Bronchial epithelial cell (primary cell): Measurements from ENCODE around the gene NFIC. TPM values are rescaled to one million over a fixed set of nuclear protein-coding genes. Genes with fewer than 3 reads are reported as not detected.
"Not testable (repeated sequence)": the region's sequence is repeated elsewhere in the genome, so short reads cannot be mapped to it uniquely, and the experiment has no call there.

Experiments
- DNase-seq: peaks from one replicate; pipeline ENCODE4 v3.0.0-alpha.2; 2010; ENCODE audit warnings: low read depth
- FAIRE-seq: peaks from 2 replicates; lab custom pipeline; 2011; peaks lifted over from hg19 to GRCh38; lab: Jason Lieb, UNC
- H3K27me3 ChIP-seq: 2 replicates; pipeline ENCODE4 v1.5.1; 2011; ENCODE audit warnings: low read length; ENCODE audit not compliant: control insufficient read depth, insufficient read depth
- H3K36me3 ChIP-seq: 2 replicates; pipeline ENCODE4 v1.5.1; 2011; ENCODE audit warnings: low read length; ENCODE audit not compliant: control insufficient read depth, insufficient read depth
- H3K4me3 ChIP-seq: 2 replicates; pipeline ENCODE4 v1.5.1; 2011; ENCODE audit warnings: mild to moderate bottlenecking, low read depth, low read length, control low read depth
- CTCF ChIP-seq: IDR thresholded peaks from 2 replicates; pipeline ENCODE4 v1.5.1; 2011; ENCODE audit warnings: mild to moderate bottlenecking, moderate library complexity, low read length, control low read depth, inconsistent platforms; ENCODE audit not compliant: insufficient read depth, severe bottlenecking
- total RNA-seq: library from RNA; depleted of rRNA; stranded (reverse); fragments of >200 nt; gene quantifications from 2 replicates; pipeline ENCODE4 v1.2.1, GENCODE V29; 2014

NFIC gene
- total RNA-seq, 1 donor from 2014 or later, result 17.6 TPM

DNA sequence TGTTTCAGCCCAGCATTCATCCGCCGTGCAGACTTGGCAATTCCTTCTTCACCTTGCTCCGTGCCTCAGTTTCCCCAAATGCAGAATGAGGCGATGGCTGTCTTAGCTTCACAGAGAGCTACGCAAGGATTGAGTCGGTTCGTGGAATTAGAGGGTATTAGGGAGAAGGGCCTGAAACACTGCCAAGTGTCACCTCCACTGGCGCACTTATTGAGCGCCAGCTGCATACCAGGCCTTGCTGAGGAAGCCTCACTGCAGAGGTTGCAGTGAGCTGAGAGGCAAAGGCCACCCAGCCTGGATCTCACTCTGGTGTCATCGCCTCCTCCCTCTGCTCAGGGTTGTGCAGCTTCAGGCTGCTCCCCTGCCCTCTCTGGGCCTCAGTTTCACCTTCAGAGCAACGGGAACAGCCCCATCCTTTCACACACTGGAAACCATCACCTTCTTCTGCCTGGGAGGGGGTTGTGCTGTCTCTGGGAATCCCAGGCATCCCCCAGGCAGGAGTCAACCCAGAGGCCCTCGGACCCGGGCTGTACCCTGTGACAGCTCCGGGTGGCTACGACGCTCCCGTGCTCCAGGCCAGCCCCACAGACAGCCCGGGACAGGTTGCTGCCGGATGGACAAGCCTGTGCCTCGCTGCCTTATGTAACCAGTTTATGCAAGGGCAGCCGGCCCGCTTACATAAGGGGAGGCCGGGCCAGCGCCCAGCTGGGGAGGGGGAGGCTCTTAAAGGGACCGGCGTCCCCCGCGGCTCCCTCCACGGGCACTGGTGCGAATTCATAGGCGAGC lies 31.9 kb downstream of the NFIC start:
- Histone ChIP-seq H3K27me3 (no peaks in the 10 kb centered on the region), H3K36me3 (peaks cover 6% of the 10 kb centered on the region), H3K4me3 (peak overlapping the region; percentile 3)
- FAIRE-seq, result no peak
- peak; percentile 44 for DNase-seq
- no peak for TF ChIP-seq CTCF

DNA sequence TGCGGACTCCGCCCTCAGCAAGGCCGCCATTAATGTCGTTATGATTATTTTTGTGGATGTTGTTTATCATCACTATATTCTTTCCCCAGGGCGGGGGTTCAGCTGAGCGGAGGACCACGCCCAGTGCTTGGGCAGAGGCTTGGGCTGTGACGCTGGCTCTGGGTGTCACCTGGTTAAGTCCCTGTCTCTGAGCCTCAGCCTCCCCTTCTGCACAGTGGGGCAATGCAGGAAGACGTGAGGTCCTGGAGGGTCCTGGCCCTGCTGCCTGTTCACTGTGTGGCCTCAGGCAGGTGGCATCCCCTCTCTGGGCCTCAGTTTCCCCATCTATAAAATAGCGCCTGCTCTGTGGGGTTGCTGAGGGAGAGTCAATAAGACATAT lies 32.5 kb downstream of the NFIC start:
- H3K36me3 ChIP-seq, result peaks cover 6% of the 10 kb centered on the region
- TF ChIP-seq CTCF, result no peak
- DNase-seq (no peak), FAIRE-seq (no peak)
- no peaks in the 10 kb centered on the region for H3K27me3 ChIP-seq
- H3K4me3 ChIP-seq, result no peak overlapping the region

- H3K4me3 ChIP-seq, DNase-seq, FAIRE-seq, H3K27me3 ChIP-seq, H3K36me3 ChIP-seq: not testable (repeated sequence)
Observed at GRCh38 chr19:3399311-3399710, 32.9 kb downstream of the NFIC start.

DNA sequence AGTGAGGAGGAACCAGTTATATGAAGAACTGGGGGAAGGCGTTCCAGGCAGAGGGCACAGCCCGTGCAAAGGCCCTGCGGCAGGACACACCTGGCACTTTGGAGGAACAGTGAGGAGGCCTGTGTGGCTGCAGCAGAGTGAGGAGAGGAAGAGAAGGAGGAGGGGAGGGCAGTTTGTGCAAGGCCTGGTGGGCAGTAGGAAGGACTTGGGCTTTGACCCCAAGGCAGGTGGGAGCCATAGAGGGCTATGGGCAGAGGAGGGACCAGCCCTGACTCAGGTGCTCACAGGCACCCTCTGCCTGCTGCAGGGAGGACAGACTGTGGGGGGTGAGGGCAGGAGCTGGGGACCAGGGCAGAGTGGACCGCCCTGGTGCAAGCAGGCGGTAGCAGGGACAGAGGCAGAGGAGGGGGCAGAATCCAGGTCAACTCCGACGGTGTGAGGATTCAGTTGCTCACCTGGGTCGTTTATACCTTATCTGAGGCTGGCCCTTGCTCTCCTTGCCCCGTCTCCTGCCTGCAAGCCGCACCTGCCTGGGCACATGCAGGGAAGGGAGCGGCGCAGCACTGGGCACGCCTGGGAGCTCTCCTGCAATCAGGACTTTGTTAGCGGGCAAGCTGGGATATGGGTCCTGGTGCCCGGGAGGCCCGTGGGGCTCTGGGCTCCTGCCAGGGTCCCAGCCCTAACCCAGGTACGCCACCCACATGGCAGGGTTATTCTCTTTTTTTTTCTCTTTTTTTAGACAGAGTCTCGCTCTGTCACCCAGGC lies 34.8 kb downstream of the NFIC start:
- Histone ChIP-seq H3K4me3 (no peak overlapping the region), H3K36me3 (peaks cover 5% of the 10 kb centered on the region), H3K27me3 (no peaks in the 10 kb centered on the region)
- DNase-seq (no peak), FAIRE-seq (no peak)
- TF ChIP-seq CTCF, result no peak

GRCh38 chr19:3402631-3403443 lies 36.5 kb downstream of the NFIC start:
- H3K27me3 ChIP-seq, result no peaks in the 10 kb centered on the region
- no peak overlapping the region for H3K4me3 ChIP-seq
- H3K36me3 ChIP-seq, result peaks cover 5% of the 10 kb centered on the region
- no peak for TF ChIP-seq CTCF
- DNase-seq (no peak), FAIRE-seq (peak; percentile 89)
